Panc1 (cell line): Measurements from ENCODE around the gene ZNF804A. TPM values are rescaled to one million over a fixed set of nuclear protein-coding genes. Genes with fewer than 3 reads are reported as not detected.

Source experiments
- ATAC-seq: fragments of 200-7000 bp; cut with Tn5 transposase; 2 replicates; pipeline ENCODE4 v1.9.1; 2020; ENCODE audit warnings: mild to moderate bottlenecking, moderate library complexity
- BruUV-seq: library from RNA; stranded (reverse); fragments of 400-500 nt; replicated peaks from 2 replicates; lab custom pipeline; 2021; lab: Mats Ljungman, UMichigan
- CTCF ChIA-PET: fragments of 300-600 bp; sonication (Branson Sonifier 250); formaldehyde crosslinking; loops from one replicate; lab custom pipeline; 2022; ENCODE audit warnings: antibody characterized with exemption; lab: Charles Lee
- POLR2A ChIA-PET: fragments of 300-600 bp; sonication (Branson Sonifier 250); formaldehyde crosslinking; loops from one replicate; lab custom pipeline; 2022; ENCODE audit warnings: antibody characterized with exemption; lab: Charles Lee
- DNase-seq: peaks from one replicate; pipeline ENCODE4 v3.0.0-alpha.2; 2010; ENCODE audit warnings: low read depth, low spot score
- H3K27ac ChIP-seq: 2 replicates; pipeline ENCODE4 v1.5.1; 2011; ENCODE audit warnings: mild to moderate bottlenecking, low read length, inconsistent platforms
- H3K27me3 ChIP-seq: fragments of 200-500 bp; sonication (Bioruptor generic); 2 replicates; pipeline ENCODE4 v1.6.0; 2014; ENCODE audit warnings: low read length, inconsistent platforms; ENCODE audit not compliant: control insufficient read depth, insufficient read depth
- H3K36me3 ChIP-seq: fragments of 200-500 bp; sonication (Bioruptor generic); 2 replicates; pipeline ENCODE4 v1.5.1; 2014; ENCODE audit warnings: inconsistent platforms, mild to moderate bottlenecking, low read length, moderate library complexity; ENCODE audit not compliant: control insufficient read depth, insufficient read depth
- H3K4me1 ChIP-seq: 2 replicates; pipeline ENCODE4 v1.5.1; 2011; ENCODE audit warnings: inconsistent platforms, mild to moderate bottlenecking, low read length, moderate library complexity; ENCODE audit not compliant: control insufficient read depth, insufficient read depth
- H3K4me3 ChIP-seq, 2 experiments: 2 replicates each; pipeline ENCODE4 v1.5.1; 2011 to 2012; ENCODE audit warnings: low read depth in 2 of 2, low read length in 2 of 2, mild to moderate bottlenecking in 2 of 2, inconsistent platforms in 1 of 2, moderate library complexity in 1 of 2
- H3K9me3 ChIP-seq: fragments of 200-500 bp; sonication (Bioruptor generic); 2 replicates; pipeline ENCODE4 v1.5.1; 2014; ENCODE audit warnings: low read depth, mild to moderate bottlenecking, inconsistent platforms, low read length, moderate library complexity; ENCODE audit not compliant: control insufficient read depth, insufficient read depth
- POLR2AphosphoS5 ChIP-seq: IDR thresholded peaks from 2 replicates; pipeline ENCODE4 v1.6.1; 2012; ENCODE audit warnings: mild to moderate bottlenecking, low read depth, low read length, moderate library complexity
- REST ChIP-seq, 2 experiments: IDR thresholded peaks; 2 replicates each; pipeline ENCODE4 v1.6.1; 2011 to 2012; ENCODE audit warnings: low read depth in 2 of 2, control low read depth in 1 of 2, low read length in 1 of 2, mild to moderate bottlenecking in 1 of 2, moderate library complexity in 1 of 2; ENCODE audit not compliant: insufficient read depth in 1 of 2
- SIN3A ChIP-seq: IDR thresholded peaks from 2 replicates; pipeline ENCODE4 v1.6.1; 2012; ENCODE audit warnings: low read depth, mild to moderate bottlenecking, low read length, moderate library complexity, borderline replicate concordance; ENCODE audit not compliant: insufficient read depth
- TCF7L2 ChIP-seq: IDR thresholded peaks from 2 replicates; pipeline ENCODE4 v1.6.1; 2011; ENCODE audit warnings: mild to moderate bottlenecking, low read depth, low read length, inconsistent platforms
- in situ Hi-C: cut with HindIII; loops from 2 replicates; pipeline ENCODE4 v1.10.0; 2016; ENCODE audit warnings: low sequenced_read_pairs, low pct_unique_long_range_greater_than_20kb
- intact Hi-C: fragments of 100-400 bp; cut with micrococcal nuclease; formaldehyde crosslinking; loops from one replicate; pipeline ENCODE4 v1.10.0; 2022; ENCODE audit not compliant: unreplicated experiment
- total RNA-seq: library from RNA; stranded (reverse); gene quantifications from one replicate; pipeline ENCODE4 v1.2.1, GENCODE V29; 2021; ENCODE audit not compliant: unreplicated experiment
- TF ChIP-seq, protein P1 (sequence below): fragments of 450-650 bp; IDR thresholded peaks from 2 replicates; pipeline ENCODE4 v1.5.1; 2017; ENCODE audit warnings: mild to moderate bottlenecking

The ZNF804A gene
- total RNA-seq, 1 experiment from 2014 or later: 2.2 TPM

DNA sequence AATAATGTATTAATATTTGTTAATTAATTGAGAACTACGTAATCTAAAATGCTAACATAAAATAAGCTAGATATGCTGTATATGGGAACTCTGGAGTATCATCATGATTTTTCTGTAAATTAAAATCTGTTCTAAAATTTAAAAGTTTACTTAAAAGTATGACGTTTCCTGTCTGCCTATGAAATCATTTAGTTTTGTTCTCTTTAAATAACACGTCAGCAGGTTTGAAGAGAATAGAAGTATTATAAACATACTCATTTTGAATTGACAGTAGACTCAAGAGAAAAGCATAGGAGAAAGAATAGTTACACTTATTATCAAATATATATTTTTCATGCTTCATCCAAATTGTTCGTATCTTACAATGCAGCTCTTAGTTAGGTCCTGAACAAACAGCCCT, 19.1 kb upstream of the ZNF804A start:
- intact Hi-C loops: no loop called here
- no peaks in the 10 kb centered on the region for H3K36me3 ChIP-seq
- no peaks in the 10 kb centered on the region for H3K9me3 ChIP-seq
- POLR2A ChIA-PET: no interaction called here
- H3K4me1 ChIP-seq: no peaks in the 10 kb centered on the region
- CTCF ChIA-PET: no interaction called here
- no peaks in the 10 kb centered on the region for H3K27me3 ChIP-seq
- in situ Hi-C loops: no loop called here
- no peak for ATAC-seq
- no peak overlapping the region for H3K27ac ChIP-seq
- H3K4me3 ChIP-seq: no peak overlapping the region
- no TSS peak for BruUV-seq
- no peak for DNase-seq
- TF ChIP-seq SIN3A (no peak), REST (IDR thresholded peaks at IDR 0.05; ENCODE audit: insufficient read depth in 1 of 2, low read depth in 2 of 2, low read length in 1 of 2) (no peak), POLR2AphosphoS5 (no peak), TCF7L2 (no peak)
- TF ChIP-seq, protein P1, sequence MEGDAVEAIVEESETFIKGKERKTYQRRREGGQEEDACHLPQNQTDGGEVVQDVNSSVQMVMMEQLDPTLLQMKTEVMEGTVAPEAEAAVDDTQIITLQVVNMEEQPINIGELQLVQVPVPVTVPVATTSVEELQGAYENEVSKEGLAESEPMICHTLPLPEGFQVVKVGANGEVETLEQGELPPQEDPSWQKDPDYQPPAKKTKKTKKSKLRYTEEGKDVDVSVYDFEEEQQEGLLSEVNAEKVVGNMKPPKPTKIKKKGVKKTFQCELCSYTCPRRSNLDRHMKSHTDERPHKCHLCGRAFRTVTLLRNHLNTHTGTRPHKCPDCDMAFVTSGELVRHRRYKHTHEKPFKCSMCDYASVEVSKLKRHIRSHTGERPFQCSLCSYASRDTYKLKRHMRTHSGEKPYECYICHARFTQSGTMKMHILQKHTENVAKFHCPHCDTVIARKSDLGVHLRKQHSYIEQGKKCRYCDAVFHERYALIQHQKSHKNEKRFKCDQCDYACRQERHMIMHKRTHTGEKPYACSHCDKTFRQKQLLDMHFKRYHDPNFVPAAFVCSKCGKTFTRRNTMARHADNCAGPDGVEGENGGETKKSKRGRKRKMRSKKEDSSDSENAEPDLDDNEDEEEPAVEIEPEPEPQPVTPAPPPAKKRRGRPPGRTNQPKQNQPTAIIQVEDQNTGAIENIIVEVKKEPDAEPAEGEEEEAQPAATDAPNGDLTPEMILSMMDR: no peak

- no peak for DNase-seq
- Histone ChIP-seq H3K9me3 (no peaks in the 10 kb centered on the region), H3K27me3 (no peaks in the 10 kb centered on the region), H3K4me3 (no peak overlapping the region), H3K27ac (no peak overlapping the region), H3K4me1 (no peaks in the 10 kb centered on the region), H3K36me3 (no peaks in the 10 kb centered on the region)
- TF ChIP-seq POLR2AphosphoS5 (no peak), TCF7L2 (no peak), SIN3A (no peak), REST (IDR thresholded peaks at IDR 0.05; ENCODE audit: insufficient read depth in 1 of 2, low read depth in 2 of 2, low read length in 1 of 2) (no peak)
- TF ChIP-seq, protein P1: no peak
- CTCF ChIA-PET: no interaction called here
- BruUV-seq: no TSS peak
- in situ Hi-C loops: no loop called here
- POLR2A ChIA-PET: no interaction called here
- no peak for ATAC-seq
- intact Hi-C loops: no loop called here
These were observed 16.9 kb upstream of the ZNF804A start for GRCh38 chr2:184581391-184581790.
